ENCODE data around the gene LGALS7B. TPM values are rescaled to one million over a fixed set of nuclear protein-coding genes. Genes with fewer than 3 reads are reported as not detected.
"Not testable (repeated sequence)": the region's sequence is repeated elsewhere in the genome, so short reads cannot be mapped to it uniquely, and the experiment has no call there.

LGALS7B gene
- total RNA-seq, 2 donors from 2014 or later, result not detected

GRCh38 chr19:38826856-38827551 lies 38.0 kb downstream of the LGALS7B start:
- DNase-seq, result no peak
- Mint-ChIP-seq H3K4me3 (no peak overlapping the region), H3K27ac (no peak overlapping the region), H3K36me3 (ENCODE audit: insufficient read depth in 2 of 2) (peaks cover 10 to 22% of the 10 kb centered on the region in 2 donors), H3K9me3 (no peaks in the 10 kb centered on the region), H3K27me3 (ENCODE audit: low read depth) (no peaks in the 10 kb centered on the region), H3K4me1 (ENCODE audit: low read depth) (peaks cover 28% of the 10 kb centered on the region)
- ATAC-seq (replicated peaks in 1 of 2), result no peak

- not testable (repeated sequence) for ATAC-seq (replicated peaks in 1 of 2); H3K9me3 Mint-ChIP-seq; H3K27ac Mint-ChIP-seq; H3K27me3 Mint-ChIP-seq (ENCODE audit: low read depth); H3K4me3 Mint-ChIP-seq; DNase-seq
- Mint-ChIP-seq H3K36me3 (ENCODE audit: insufficient read depth in 2 of 2) (peaks cover 3 to 13% of the 10 kb centered on the region in 2 donors), H3K4me1 (ENCODE audit: low read depth) (peaks cover 37% of the 10 kb centered on the region)
These were observed 40.2 kb downstream of the LGALS7B start for GRCh38 chr19:38829203-38829602.

GRCh38 chr19:38830039-38830733 lies 41.2 kb downstream of the LGALS7B start:
- Mint-ChIP-seq H3K36me3 (ENCODE audit: insufficient read depth in 2 of 2) (peaks cover 3 to 13% of the 10 kb centered on the region in 2 donors), H3K4me3 (peak overlapping the region; percentile 87 to 96), H3K9me3 (no peaks in the 10 kb centered on the region), H3K4me1 (ENCODE audit: low read depth) (peaks cover 39% of the 10 kb centered on the region), H3K27ac (peak overlapping the region; percentile 54), H3K27me3 (ENCODE audit: low read depth) (no peaks in the 10 kb centered on the region)
- no peak for DNase-seq
- no peak for ATAC-seq (replicated peaks in 1 of 2)

- Mint-ChIP-seq H3K4me3 (peak overlapping the region; percentile 87 to 96), H3K9me3 (no peaks in the 10 kb centered on the region), H3K36me3 (ENCODE audit: insufficient read depth in 2 of 2) (peaks cover 3 to 17% of the 10 kb centered on the region in 2 donors), H3K4me1 (ENCODE audit: low read depth) (peaks cover 42% of the 10 kb centered on the region), H3K27me3 (ENCODE audit: low read depth) (no peaks in the 10 kb centered on the region), H3K27ac (peak overlapping the region; percentile 98)
- peak; percentile 43 to 50 for DNase-seq
- peak; percentile 26 to 61 for ATAC-seq (replicated peaks in 1 of 2)
These were observed 42.2 kb downstream of the LGALS7B start for GRCh38 chr19:38831142-38831605.

- Mint-ChIP-seq H3K4me1 (ENCODE audit: low read depth) (peaks cover 44% of the 10 kb centered on the region), H3K27me3 (ENCODE audit: low read depth) (no peaks in the 10 kb centered on the region), H3K27ac (peak overlapping the region; percentile 98), H3K4me3 (peak overlapping the region in 1 of 2 donors; percentile 22), H3K36me3 (ENCODE audit: insufficient read depth in 2 of 2) (peaks cover 7 to 26% of the 10 kb centered on the region in 2 donors), H3K9me3 (no peaks in the 10 kb centered on the region)
- ATAC-seq (replicated peaks in 1 of 2) (no peak), DNase-seq (no peak)
These were observed 44.1 kb downstream of the LGALS7B start for GRCh38 chr19:38833092-38833425.

GRCh38 chr19:38834104-38834490 lies 45.1 kb downstream of the LGALS7B start:
- Mint-ChIP-seq H3K36me3 (ENCODE audit: insufficient read depth in 2 of 2) (peaks cover 8 to 32% of the 10 kb centered on the region in 2 donors), H3K4me3 (no peak overlapping the region), H3K9me3 (no peaks in the 10 kb centered on the region), H3K27me3 (ENCODE audit: low read depth) (no peaks in the 10 kb centered on the region), H3K4me1 (ENCODE audit: low read depth) (peaks cover 51% of the 10 kb centered on the region), H3K27ac (no peak overlapping the region)
- ATAC-seq (replicated peaks in 1 of 2) (no peak), DNase-seq (no peak)

GRCh38 chr19:38834590-38834989 lies 45.6 kb downstream of the LGALS7B start:
- DNase-seq (no peak), ATAC-seq (replicated peaks in 1 of 2) (no peak)
- Mint-ChIP-seq H3K4me1 (ENCODE audit: low read depth) (peaks cover 56% of the 10 kb centered on the region), H3K36me3 (ENCODE audit: insufficient read depth in 2 of 2) (peaks cover 8 to 35% of the 10 kb centered on the region in 2 donors), H3K9me3 (no peaks in the 10 kb centered on the region), H3K4me3 (no peak overlapping the region), H3K27me3 (ENCODE audit: low read depth) (no peaks in the 10 kb centered on the region), H3K27ac (peak overlapping the region; percentile 48)

- Mint-ChIP-seq H3K27me3 (ENCODE audit: low read depth) (no peaks in the 10 kb centered on the region), H3K4me1 (ENCODE audit: low read depth) (peaks cover 58% of the 10 kb centered on the region), H3K36me3 (ENCODE audit: insufficient read depth in 2 of 2) (peaks cover 12 to 35% of the 10 kb centered on the region in 2 donors), H3K9me3 (no peaks in the 10 kb centered on the region), H3K27ac (peak overlapping the region; percentile 4), H3K4me3 (no peak overlapping the region)
- DNase-seq (no peak), ATAC-seq (replicated peaks in 1 of 2) (no peak)
These were observed 47.4 kb downstream of the LGALS7B start for GRCh38 chr19:38836159-38836982.

- no peak overlapping the region for H3K4me3 Mint-ChIP-seq
- ATAC-seq (replicated peaks in 1 of 2) (no peak), DNase-seq (no peak)
- no peaks in the 10 kb centered on the region for H3K27me3 Mint-ChIP-seq (ENCODE audit: low read depth)
- H3K36me3 Mint-ChIP-seq (ENCODE audit: insufficient read depth in 2 of 2), result peaks cover 14 to 41% of the 10 kb centered on the region in 2 donors
- H3K9me3 Mint-ChIP-seq, result no peaks in the 10 kb centered on the region
- H3K27ac Mint-ChIP-seq, result no peak overlapping the region
- H3K4me1 Mint-ChIP-seq (ENCODE audit: low read depth), result peaks cover 60% of the 10 kb centered on the region
These were observed 48.1 kb downstream of the LGALS7B start for GRCh38 chr19:38836983-38837626.

GRCh38 chr19:38837656-38838121 lies 48.7 kb downstream of the LGALS7B start:
- H3K36me3 Mint-ChIP-seq (ENCODE audit: insufficient read depth in 2 of 2), result peaks cover 17 to 46% of the 10 kb centered on the region in 2 donors
- H3K4me1 Mint-ChIP-seq (ENCODE audit: low read depth), result peaks cover 61% of the 10 kb centered on the region
- no peaks in the 10 kb centered on the region for H3K9me3 Mint-ChIP-seq
- DNase-seq (no peak), ATAC-seq (replicated peaks in 1 of 2) (no peak)
- H3K27me3 Mint-ChIP-seq (ENCODE audit: low read depth), result no peaks in the 10 kb centered on the region
- no peak overlapping the region for H3K27ac Mint-ChIP-seq
- no peak overlapping the region for H3K4me3 Mint-ChIP-seq

- peaks cover 17 to 50% of the 10 kb centered on the region in 2 donors for H3K36me3 Mint-ChIP-seq (ENCODE audit: insufficient read depth in 2 of 2)
- H3K4me3 Mint-ChIP-seq, result peak overlapping the region; percentile 58 to 63
- H3K27ac Mint-ChIP-seq, result peak overlapping the region; percentile 78
- ATAC-seq (replicated peaks in 1 of 2) (peak; percentile 73 to 80), DNase-seq (peak; percentile 70 to 80)
- H3K27me3 Mint-ChIP-seq (ENCODE audit: low read depth), result no peaks in the 10 kb centered on the region
- peaks cover 68% of the 10 kb centered on the region for H3K4me1 Mint-ChIP-seq (ENCODE audit: low read depth)
- H3K9me3 Mint-ChIP-seq, result no peaks in the 10 kb centered on the region
These were observed 49.4 kb downstream of the LGALS7B start for GRCh38 chr19:38838208-38838985.

Measured in activated T-cell treated with anti-CD3 and anti-CD28 coated beads, Interleukin-2, amount 50 U/mL, for 72 hours (primary cell).